HG03565 (cell line): ENCODE results near the gene HADH.
"Not testable (repeated sequence)": the region's sequence is repeated elsewhere in the genome, so short reads cannot be mapped to it uniquely, and the experiment has no call there.

Experiments
- ATAC-seq: cut with Tn5 transposase; IDR thresholded peaks from one replicate; pipeline ENCODE4 v1.9.1; 2021; ENCODE audit warnings: mild to moderate bottlenecking, moderate library complexity; ENCODE audit not compliant: unreplicated experiment

Gene HADH

DNA sequence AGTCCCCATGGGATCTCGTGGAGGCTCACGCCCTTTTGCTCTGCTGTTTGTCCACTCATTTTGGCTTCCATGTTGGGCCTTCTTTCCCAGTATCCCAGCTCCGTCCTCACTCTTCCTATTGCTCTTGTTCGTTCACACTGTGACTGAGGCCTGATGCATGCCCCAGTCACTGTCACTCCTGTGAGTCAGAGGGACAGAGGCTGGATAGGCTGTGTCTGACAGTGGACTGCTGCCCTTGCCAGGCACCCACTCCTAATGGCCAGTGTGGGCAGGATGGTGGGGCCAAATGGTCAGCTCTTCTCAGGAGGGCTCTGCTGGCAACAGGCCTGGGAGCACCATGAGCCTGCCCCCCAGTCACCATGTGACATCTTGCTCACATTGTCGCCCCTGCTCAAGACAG, 40.0 kb downstream of the HADH start:
- no peak for ATAC-seq

DNA sequence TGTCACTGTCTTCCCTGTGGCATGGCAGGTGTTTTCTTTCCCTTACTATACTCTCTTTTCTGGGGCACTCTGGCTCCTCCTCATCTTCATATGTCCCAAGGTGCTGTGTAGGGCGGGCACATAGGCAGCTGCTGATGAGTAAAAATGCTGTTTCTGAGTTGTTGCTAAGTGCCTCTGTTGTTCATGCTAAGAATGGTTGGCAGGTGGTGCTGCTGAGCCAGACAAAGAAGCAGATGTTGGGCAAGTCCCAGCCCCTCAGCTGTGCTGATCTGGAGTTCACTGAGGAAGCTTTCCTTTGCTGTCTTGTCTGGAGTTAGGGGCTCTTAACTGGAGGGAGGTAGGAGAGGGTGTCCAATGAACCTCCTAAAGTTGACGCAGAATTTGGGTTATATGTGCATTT, 40.6 kb downstream of the HADH start:
- ATAC-seq, result peak; percentile 98

DNA sequence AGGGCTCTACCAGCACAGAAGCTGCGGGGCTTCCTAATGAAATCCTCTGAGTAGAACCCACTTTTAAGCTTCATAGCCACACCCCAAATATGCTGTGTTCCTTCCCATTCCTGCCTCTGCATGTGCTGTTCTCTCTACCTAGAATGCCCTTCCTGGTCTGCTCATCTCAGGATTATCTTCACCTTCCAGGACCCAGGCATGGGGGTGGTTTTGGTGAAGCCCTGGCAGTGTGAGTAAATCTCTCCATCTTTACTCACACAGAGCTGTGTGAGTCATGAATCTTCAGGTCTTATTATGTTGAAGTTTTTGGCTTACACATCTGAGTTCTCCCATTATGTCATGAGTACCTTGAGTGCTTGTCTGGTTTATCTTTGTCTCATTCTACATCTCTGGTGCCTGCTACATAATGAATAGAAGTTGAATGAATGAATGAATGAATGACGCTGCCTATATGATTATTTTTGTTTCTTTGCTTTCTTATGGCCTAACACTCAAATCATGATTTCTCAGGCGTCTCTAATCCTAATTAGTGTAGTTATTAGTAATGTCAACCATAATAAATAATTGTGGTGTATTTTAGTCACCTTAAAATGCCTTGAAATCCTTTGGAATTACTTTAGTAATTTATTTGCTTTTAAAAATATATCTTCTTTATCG, 41.9 kb downstream of the HADH start:
- ATAC-seq, result no peak

DNA sequence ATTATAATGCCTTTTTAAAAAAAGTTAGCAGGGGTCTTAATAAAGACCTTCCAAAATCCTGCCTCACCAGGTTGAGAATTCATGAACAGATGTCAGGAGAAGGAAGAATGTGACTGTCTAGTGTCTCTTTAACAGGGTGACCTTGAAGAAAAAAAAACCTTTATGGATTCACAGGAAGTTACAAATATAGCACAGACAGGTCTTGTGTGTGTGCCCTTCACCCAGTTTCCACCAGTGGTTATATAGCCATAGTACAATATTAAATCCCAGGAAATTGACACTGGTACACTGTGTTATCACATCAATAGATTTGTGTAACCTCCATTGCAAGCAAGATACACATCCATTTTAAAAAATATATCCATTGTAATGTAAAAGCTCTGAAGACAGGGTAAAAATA, 43.7 kb downstream of the HADH start:
- ATAC-seq, result no peak

DNA sequence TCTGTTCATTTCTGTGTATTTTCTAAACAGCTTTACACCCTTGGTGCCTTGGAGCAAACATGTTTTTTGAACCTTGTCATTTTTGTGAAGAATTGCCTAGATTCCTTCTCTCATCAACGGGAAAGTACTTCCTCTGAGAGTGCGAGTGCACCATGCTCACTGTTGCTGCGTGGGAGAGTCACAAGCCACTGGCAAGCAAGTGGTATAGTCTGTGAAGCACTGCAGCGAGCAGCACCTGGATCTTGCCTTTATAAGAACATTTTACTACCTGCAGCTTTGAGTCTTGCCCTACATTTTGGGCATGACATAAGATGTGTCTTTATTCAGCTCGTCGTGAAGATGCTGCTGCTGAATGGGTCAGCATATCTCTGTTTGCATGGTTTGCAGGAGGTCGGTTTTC, 44.9 kb downstream of the HADH start:
- ATAC-seq, result no peak

DNA sequence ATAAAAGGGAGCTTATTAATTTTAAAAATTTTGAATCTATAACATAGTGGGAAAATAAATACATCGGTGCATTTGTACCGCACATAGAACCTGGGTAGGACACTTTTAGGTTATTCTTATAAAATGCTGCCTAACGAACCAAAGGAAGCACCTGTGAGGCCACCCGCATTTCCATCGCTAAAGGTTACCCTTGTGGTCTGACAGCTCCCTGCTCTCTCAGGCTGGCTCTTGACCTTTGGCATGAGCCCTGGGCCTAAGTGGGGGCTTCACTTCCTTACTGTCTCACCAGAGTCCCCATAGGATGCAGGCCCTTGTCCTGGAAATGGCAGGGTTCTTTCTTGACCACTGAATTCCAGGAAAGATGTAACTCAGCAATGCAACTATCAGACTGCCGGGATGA, 46.0 kb downstream of the HADH start:
- no peak for ATAC-seq

DNA sequence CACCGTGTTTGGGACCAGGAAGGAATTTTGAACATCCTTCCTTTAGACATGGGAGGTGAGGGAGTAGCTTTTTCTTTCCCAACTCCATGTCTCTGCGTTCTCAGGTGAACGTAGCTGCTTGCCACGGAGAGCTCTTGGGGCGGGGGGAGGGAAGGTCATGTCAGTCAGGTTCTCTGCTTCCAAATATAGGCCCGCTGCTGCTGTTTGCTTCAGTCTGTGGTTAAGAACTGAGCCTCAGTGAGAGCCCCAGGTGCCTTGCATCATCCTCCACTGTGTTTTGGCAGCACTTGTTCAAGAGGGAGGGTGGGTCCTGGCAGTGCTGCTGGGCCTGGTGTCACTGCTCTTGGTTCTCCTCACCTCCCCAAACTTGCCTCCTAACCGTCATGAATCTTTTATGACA, 46.5 kb downstream of the HADH start:
- peak; percentile 86 for ATAC-seq

DNA sequence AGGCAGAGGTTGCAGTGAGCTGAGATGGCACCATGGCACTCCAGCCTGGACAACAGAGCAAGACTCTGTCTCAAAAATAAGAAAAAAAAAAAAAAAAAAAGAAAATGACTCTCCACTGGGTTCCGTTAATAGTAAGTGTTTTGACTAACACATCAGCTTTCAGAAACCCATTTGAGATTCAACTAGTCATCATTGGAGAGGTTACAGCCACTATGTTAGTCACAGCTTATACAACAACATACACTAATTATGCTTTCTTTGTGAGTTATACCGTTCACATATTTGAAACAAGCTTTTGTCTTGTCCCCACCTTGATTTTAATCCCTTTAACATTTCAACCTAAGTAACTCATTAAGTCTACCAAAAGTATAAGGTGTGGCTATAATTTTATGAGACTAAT, 48.2 kb downstream of the HADH start:
- no peak for ATAC-seq

DNA sequence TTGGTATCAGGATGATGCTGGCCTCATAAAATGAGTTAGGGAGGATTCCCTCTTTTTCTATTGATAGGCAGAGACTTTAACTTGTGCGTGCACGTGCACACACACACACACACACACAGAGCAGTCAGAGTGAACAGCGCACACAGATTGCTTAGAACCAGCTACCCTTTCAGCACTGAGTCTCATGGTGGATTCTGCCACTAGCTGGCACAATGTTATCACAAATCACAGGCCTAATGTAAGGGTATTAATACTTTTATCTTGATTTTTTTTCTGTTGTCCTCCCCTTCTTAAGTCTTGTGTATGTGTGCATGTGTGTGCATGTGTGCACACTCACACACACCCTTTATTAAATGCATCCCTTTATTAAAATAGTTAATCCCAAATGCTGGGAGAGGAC, 53.2 kb downstream of the HADH start:
- no peak for ATAC-seq

DNA sequence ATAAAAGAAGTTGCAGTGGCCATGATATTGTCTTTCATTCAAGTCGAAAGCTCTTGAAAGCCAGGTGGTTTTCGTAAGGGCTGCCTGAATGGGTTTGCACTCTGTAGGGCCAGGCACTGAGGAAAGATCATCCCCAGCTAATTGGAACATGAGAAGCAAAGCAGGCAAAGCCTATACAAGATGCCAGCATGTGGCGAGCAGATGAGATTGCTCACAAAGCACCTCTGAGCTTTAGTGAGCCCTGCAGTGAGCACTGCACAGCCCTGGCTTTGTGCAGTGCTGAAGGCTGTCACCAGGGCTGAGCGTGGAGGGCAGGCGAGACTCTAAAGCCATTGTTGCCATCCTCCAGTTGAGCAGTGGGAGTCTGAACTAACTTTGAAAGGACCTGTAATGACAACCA, 53.8 kb downstream of the HADH start:
- no peak for ATAC-seq

DNA sequence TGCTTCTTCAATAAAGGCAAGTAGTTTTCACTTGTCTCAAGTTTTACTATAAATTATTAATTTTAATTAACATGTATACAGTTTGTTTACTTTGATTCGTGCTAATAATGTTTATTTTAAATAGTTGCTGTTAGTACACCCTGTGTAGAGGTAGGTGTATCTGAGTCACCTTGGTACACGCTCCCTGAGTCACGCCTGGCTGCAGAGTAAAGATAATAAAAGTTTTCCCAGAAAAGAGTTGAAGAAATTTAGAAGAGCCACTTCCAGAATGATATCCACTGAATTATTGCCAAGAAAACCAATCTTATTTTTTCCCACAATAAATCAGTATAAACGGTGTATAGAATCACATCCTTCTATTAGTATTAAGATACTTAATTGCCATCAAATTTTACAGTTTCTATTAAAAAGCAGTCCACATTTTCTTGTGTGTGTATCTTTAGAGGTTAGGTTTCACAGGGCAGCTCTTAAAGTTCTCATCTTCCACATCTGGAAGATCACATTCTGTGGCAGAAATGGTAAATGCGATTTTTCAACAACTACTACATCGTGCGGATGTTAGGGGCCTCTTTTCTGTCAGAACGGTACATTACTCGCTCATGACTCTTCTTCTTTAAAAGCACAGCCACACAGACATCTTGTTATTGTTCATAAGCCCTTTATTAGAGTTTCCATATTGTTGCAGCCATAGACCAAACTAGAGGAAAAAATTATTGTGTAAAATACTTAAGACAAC, 55.4 kb downstream of the HADH start:
- ATAC-seq, result no peak

DNA sequence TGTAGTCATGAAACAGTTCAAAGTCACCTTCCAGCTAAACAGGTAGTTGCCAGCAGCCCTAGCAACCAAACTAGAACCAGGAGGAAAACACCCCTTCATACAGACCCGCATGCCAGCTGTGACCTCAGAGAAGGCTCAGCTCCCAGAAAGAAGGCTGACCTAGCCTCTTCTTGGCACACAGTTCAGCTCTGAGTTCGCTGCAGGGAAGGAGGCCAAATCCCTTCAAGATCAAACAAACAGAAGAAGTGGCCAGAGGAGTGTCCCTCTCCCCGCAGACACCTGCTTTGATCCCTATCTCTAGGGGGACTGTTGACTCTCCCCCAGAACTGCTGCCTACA, 56.0 kb downstream of the HADH start:
- ATAC-seq, result no peak

DNA sequence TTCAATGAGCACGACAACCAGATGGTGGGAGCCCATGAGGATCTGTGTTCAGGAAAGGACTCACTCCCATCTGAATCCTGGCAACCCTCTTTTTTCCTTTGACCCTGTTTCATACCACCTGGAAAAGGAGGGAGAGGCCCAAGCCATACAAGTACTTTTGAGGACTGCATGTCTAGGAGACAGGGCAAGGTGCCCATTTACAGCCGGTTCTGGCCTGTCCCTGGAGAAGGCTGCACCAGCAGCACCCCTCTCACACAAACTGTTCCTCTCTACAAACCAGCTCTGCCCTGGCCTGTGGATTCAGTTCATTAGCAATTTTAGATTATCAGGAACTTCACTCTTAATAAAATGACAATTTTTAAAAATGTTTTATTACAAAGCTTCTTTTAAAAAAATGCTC, 57.5 kb downstream of the HADH start:
- ATAC-seq, result no peak

DNA sequence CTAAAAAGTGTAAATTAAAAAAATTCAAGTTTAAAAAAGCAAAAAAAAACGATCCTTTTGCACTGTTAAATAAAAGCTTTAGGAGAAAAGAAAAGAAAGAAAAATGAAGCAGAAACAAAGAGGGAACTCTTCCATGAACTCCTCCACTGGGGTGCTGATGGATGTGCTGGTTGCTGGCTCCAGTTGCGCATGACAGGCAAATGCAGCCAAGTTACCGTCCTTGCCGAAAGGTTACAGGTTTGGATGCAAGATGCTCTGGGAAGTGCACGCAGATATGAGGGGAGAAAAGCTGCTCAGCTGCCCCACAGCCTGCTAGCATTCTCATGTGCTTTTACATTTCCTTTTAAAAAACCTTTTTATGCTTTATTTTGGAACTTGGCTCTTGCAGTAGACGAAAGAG, 58.5 kb downstream of the HADH start:
- no peak for ATAC-seq

DNA sequence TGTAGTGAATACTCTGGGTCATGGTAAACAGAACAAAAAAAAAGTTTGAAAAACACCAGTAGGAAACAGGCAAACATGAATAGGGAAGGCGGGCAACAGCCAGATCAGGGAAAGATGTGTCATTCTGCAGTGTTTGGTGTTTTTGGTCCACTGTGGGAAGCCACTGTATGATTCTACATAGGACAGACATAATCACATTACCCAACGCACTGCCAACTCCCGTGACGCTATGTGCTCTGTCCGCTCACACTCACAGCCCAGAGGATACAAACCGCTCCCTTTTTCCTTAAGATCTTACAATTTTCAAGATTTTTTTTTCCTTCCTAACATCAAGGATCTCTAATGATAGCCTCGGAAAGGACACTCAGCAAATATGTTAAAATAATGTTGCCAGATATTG, 59.3 kb downstream of the HADH start:
- ATAC-seq, result no peak

DNA sequence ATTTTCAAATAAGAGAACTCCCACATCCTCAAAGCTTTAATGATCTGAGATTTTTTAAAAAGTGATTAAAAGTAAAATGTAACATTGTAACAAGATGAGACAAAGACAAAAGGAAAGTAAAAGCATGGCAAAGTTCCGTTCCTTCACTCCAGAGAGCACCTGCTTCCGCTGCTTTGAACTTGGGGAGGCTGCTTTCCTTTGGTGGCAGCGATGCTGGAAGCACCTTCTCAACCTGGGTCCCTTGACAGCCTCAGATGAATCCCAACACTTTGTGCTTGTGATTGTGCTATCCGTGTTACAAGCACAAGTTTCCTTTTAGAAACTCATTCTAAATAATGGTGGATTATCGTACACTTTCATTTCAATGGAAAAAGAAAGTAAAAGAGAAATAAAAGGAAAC, 59.7 kb downstream of the HADH start:
- no peak for ATAC-seq

DNA sequence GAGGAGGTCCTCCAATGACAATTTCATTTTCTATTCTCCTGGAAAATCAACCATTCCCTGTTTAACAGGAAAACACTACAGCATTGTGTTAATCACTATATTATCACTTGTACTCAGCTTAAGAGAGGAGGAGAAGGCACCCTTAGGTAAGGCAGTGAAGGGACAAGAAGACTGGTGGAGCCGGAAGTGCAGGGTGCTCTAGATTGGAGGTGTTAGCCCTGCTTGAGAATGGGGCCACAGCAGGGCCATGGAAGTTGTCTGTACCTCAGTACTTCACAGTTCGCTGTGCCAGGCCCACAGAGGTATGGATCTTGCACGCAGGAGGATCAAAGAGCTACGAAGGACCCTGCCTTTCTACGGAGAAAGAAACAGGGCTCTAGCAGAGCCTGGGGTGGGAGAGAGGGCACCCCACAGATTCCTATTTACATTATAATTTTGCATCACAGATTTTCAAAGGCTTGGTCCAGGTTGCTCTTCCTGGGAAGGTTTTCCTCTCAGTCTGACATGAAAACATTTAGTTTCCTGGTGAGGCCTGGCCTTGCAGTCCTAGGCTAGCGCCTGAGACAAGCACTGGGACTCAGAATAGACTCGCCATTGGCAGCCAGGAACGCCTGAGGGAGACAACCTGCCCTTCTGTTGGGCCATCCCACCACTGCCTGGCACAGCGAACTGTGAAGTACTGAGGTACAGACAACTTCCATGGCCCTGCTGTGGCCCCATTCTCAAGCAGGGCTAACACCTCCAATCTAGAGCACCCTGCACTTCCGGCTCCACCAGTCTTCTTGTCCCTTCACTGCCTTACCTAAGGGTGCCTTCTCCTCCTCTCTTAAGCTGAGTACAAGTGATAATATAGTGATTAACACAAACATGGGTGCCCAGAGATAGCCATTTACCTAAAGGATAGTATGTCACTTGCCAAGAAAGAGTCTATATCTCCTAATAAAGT, 60.8 kb downstream of the HADH start:
- ATAC-seq, result not testable (repeated sequence)

DNA sequence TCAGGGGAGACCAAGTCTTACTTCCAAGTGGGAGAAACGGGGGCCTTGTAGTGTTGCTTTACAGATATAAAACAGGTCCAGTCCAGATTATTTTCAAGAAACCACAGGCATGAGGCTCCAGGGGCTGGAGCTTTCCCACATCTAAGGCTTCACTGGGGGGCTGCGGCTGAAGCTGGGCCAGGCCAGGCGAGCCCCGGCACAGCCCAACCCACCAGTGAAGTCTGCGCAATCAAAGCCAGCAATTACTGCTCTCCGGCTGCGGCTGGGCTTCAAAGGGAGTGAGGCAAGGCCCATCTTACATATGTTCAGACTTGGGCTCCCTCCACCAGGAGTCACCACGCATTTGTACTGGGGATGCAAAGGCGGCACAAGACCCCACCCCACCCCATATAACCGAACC, 61.7 kb downstream of the HADH start:
- no peak for ATAC-seq

DNA sequence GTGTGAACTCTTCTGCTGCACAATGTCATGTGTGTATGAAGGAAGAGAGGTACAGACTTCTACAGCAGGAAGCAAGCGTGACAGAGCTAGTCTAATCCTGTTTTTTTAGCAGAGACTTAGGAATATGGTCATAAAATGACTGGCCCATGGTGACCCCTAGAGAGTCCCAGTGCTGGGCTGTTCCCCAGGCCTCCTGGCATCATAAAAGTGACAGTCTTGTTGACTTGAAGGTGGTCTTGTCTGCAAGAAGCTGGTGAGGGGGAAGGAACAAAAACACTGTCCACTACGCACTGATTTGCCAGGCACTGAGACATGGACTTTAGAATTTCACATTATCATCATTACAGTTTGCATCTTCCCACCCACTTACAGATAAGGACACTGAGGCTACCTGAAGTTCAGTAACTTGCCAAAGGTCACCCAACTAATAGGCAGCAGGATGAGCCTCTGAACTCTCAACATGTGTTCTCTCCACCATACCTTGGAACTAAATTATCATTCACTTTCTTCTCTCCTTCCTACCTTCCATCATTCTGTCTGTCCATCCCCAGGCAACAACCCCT, 63.0 kb downstream of the HADH start:
- no peak for ATAC-seq

DNA sequence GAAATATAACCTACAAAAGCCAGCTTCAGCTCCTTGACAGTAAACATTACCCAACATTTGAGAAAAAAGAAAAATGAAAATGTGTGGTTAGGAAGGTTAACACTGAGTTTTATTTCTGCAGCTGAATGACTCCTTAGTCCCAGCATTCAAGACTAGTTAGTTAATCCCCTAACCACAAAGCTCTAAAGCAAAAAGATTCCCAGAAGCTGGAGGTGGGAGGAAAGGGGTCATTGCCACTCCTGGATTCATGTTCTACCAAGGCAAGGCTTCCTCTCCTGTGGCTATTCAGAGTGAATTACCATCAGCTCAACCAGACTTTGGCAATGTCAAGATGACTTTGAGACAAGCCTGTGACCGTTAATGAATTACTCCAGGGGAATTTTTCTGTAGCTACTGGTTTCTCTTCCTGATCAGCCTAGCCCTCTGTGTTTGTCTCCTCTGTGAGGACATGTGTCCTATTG, 63.6 kb downstream of the HADH start:
- peak; percentile 82 for ATAC-seq

DNA sequence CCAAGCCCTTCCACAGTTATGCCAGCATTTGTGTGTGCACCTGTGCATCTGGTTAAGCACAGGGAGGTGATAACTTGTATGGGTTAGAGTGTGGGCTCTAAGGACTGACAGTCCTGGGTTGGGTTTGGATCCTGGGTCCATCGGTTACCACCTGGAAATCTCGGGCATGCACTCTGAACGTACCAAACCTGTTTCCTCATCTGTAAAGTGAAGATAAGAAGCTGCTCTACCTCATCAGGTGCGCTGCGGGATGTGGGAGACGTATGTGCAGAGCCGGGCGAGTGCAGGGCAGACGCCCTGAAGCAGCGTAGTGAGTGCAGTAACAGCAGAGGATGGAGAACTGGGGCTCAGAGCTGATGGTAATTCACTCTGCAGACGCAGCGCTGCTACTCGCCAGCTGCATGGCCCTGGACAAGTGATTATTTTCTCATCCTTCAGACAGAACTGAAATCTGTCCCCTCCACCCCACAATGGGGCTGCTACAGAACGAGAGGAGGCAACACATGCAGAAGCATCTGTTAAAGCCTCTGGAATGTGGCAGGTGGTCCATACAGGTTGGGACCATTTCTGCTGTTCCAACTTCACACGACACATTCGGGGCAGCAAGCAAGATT, 64.4 kb downstream of the HADH start:
- ATAC-seq, result no peak
